Pancreas (tissue), 10 donors: Measurements from ENCODE around the gene FPR3. TPM values are rescaled to one million over a fixed set of nuclear protein-coding genes. Genes with fewer than 3 reads are reported as not detected.
"Not testable (repeated sequence)": the region's sequence is repeated elsewhere in the genome, so short reads cannot be mapped to it uniquely, and the experiment has no call there.

Source experiments
- ATAC-seq, 4 donors: fragments of 200-7000 bp; cut with Tn5 transposase; one replicate each; pipeline versions ENCODE4 v1.8.0 to v1.9.1; 2020; ENCODE audit warnings: mild to moderate bottlenecking in 4 of 4, moderate library complexity in 4 of 4
- DNase-seq, 6 donors: peaks; one replicate each; pipeline ENCODE4 v3.0.0-alpha.2; 2020
- FAIRE-seq: peaks from 2 replicates; lab custom pipeline; 2012; peaks lifted over from hg19 to GRCh38; lab: Jason Lieb, UNC
- H3K27ac ChIP-seq, 4 donors: fragments of 200-600 bp; sonication (generic); 1 replicate in 3 of 4; 2 replicates in 1 of 4; pipeline versions ENCODE4 v1.5.0 to v1.8.0; 2020
- H3K27me3 ChIP-seq, 4 donors: fragments of 200-600 bp; one replicate each; pipeline ENCODE4 v1.8.0; 2021
- H3K36me3 ChIP-seq, 3 donors: fragments of 200-600 bp; sonication (generic) in 1 of 3; one replicate each; pipeline versions ENCODE4 v1.5.0 to v1.8.0; 2020 to 2021
- H3K4me1 ChIP-seq, 3 donors: fragments of 200-600 bp; one replicate each; pipeline ENCODE4 v1.8.0; 2021
- H3K4me3 ChIP-seq, 4 donors: fragments of 200-600 bp; sonication (generic) in 2 of 4; one replicate each; pipeline versions ENCODE4 v1.5.0 to v1.8.0; 2020 to 2021
- H3K9me3 ChIP-seq, 4 donors: fragments of 200-600 bp; one replicate each; pipeline ENCODE4 v1.8.0; 2021
- CTCF ChIP-seq, 4 donors: fragments of 200-600 bp; sonication (generic) in 3 of 4; IDR thresholded peaks; one replicate each; pipeline versions ENCODE4 v1.5.0 to v1.8.0; 2021; ENCODE audit warnings: antibody characterized with exemption in 4 of 4
- WGBS, 2 donors: extraction: QIAGEN DNeasy Blood & Tissue Kit; methylation state at CpG; one replicate each; pipeline ENCODE4 v1.1.7; 2013; 5-methylcytosine and 5-hydroxymethylcytosine counted together
- intact Hi-C, 3 donors: fragments of 100-400 bp; cut with DNase I; formaldehyde crosslinking; loops; one replicate each; pipeline versions ENCODE4 v1.11.1 to v1.14.2; 2022
- polyA plus RNA-seq, 2 donors: library from polyadenylated mRNA; stranded (reverse); fragments of 200-250 nt; gene quantifications; one replicate each; pipeline ENCODE4 v1.2.3, GENCODE V29; 2013
- total RNA-seq, 6 donors: library from RNA; stranded (reverse); fragmentation: NEBNext Ultra II Directional in 4 of 6; extraction: Animal tissue kit (Norgen Biotek cat#: 25700) in 4 of 6; gene quantifications; one replicate each; pipeline versions ENCODE4 v1.2.1 to v1.2.4, GENCODE V29; 2021 to 2023
- donor health status: healthy with polysubstance abuse.
- donor health status: DM: no; HTN: no; CAD: no; lungs with moderate emphysema.
- donor health status: DM: no; HTN: no; CAD: no.
- donor health status: control.
- donor health status: control.
- donor health status: Bipolar disorder and iron deficiency.
- donor health status: DM: yes; HTN: yes; CAD: no.
- donor health status: DM: no; HTN: no; CAD: no.
- donor health status: DM: no; HTN: no; CAD: no.
- donor health status: DM: yes; HTN: yes; CAD: no.

The FPR3 gene
- total and polyA plus RNA-seq, 8 donors: 0.32 to 10.4 (median 0.62) TPM

DNA sequence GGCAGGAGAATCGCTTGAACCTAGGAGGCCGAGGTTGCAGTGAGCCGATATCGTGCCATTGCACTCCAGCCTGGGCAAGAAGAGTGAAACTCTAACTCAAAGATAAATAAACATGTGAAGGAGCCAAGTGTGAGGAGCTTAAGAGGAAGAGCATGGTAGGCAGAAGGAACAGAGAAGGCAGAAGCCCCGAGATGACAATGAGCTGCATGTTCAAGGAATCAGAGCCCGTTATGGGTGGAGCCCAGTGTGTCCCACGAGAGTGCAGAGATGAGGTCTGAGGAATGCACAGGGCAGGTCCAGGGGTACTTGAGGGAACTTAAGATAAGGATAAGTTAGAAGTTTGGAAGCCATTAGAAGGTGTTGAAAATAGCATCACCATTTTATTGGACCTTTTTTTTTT is 33.3 kb upstream of the FPR3 start:
- intact Hi-C loops: no loop called here
- ATAC-seq (no peak), FAIRE-seq (no peak), DNase-seq (no peak)
- H3K36me3 ChIP-seq: no peaks in the 10 kb centered on the region
- H3K27me3 ChIP-seq: no peaks in the 10 kb centered on the region
- 60 to 70% methylated on average over 7 of the region's 7 CpGs for WGBS, 2 donors
- no peaks in the 10 kb centered on the region for H3K9me3 ChIP-seq
- no peaks in the 10 kb centered on the region for H3K4me1 ChIP-seq
- no peak overlapping the region for H3K27ac ChIP-seq
- H3K4me3 ChIP-seq: no peak overlapping the region
- no peak for TF ChIP-seq CTCF (IDR thresholded peaks at IDR 0.05)

GRCh38 chr19:51765086-51765485 is 29.9 kb upstream of the FPR3 start:
- H3K27ac ChIP-seq: no peak overlapping the region
- no peaks in the 10 kb centered on the region for H3K9me3 ChIP-seq
- DNase-seq (no peak), FAIRE-seq (no peak), ATAC-seq (no peak)
- no peaks in the 10 kb centered on the region for H3K36me3 ChIP-seq
- H3K4me3 ChIP-seq: no peak overlapping the region
- intact Hi-C loops: no loop called here
- no peaks in the 10 kb centered on the region for H3K4me1 ChIP-seq
- no peak for TF ChIP-seq CTCF (IDR thresholded peaks at IDR 0.05)
- 27 to 40% methylated on average over 5 of the region's 5 CpGs for WGBS, 2 donors
- no peaks in the 10 kb centered on the region for H3K27me3 ChIP-seq

DNA sequence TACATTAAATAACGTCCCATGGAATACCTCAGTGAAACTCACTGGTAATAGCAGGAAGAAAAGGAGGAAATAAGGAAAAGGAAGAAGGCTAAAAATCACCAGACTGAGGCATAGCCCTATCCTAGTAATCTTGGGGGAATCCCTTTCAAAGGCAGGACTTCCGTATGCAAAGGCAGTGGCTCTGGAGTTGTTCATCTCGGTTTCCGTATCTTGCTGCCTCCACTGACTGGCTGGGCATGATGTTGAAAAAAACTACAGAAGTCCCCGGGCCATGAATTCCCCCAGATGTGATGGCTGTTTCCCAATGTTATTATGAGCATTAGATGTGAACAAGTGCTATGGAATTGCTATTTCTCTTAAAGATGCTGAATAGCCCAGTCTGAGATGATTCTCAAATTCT is 28.5 kb upstream of the FPR3 start:
- H3K4me3 ChIP-seq: no peak overlapping the region
- no peak for ATAC-seq

DNA sequence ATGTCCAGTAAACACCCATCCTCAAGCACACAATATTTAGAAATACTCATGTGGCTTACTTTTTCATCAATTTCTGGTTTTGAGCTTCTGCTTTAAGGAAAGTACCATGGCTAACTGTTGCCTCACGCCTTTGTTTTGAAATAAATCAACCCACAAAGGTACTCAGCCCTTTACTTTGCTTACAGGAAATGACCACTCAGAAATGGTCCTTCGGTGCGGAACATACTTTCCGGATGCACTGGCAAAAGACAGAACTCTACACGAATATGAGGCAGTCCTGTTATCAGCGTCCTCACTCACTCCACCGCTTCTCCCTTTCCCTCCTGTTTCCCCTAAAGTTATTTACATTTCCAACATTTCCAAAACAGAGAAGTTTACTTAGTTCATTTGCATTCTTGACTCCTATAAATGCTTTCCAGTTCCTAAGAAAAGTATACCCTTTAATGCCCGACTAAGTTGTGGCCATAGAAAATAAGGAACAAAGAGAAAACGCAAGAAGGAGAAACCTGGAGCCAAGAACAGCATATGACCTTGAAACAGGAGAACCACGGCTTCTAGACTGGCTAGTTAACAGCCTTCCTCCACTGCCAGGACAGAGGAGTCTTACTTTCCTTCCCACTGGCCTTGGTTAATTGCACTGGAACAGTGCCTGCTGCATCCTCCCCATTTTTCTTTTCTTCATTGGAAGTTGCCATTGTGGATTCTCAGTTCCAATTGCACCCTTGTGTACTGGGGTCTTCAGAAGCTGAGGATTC is 23.4 kb upstream of the FPR3 start:
- no peak for DNase-seq
- Histone ChIP-seq H3K27me3 (peaks cover 0 to 5% (median 0%) of the 10 kb centered on the region in 4 donors), H3K27ac (no peak overlapping the region), H3K4me3 (no peak overlapping the region), H3K36me3 (no peaks in the 10 kb centered on the region), H3K9me3 (no peaks in the 10 kb centered on the region), H3K4me1 (no peaks in the 10 kb centered on the region)
- TF ChIP-seq CTCF (IDR thresholded peaks at IDR 0.05): no peak
- ATAC-seq: peak in 1 of 4 donors; percentile 30
- intact Hi-C loops: no loop called here
- FAIRE-seq: no peak
- WGBS, 2 donors: 37 to 54% methylated on average over 10 of the region's 10 CpGs

More for the DNA sequence above, 28.5 kb upstream of the FPR3 start:
- H3K27ac ChIP-seq: no peak overlapping the region
- H3K27me3 ChIP-seq: no peaks in the 10 kb centered on the region
- no peak for TF ChIP-seq CTCF (IDR thresholded peaks at IDR 0.05)
- no peaks in the 10 kb centered on the region for H3K9me3 ChIP-seq
- intact Hi-C loops: no loop called here
- WGBS, 2 donors: 43 to 64% methylated on average over 5 of the region's 5 CpGs
- H3K36me3 ChIP-seq: no peaks in the 10 kb centered on the region
- DNase-seq: no peak
- no peaks in the 10 kb centered on the region for H3K4me1 ChIP-seq
- no peak for FAIRE-seq

DNA sequence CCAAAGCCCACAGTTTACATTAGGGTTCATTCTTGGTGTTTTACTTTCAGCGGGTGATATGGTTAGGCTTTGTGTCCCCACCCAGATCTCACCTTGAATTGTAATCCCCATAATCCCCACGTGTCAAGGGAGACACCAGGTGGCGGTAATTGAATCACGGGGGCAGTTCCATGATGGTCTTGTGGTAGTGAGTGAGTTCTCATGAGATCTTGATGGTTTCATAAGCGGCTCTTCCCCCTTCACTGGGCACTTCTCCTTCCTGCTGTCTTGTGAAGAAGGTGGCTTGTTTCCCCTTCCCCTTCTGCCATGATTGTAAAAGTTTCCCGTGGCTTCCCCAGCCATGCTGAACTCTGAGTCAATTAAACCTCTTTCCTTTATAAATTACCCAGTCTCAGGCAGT is 22.0 kb upstream of the FPR3 start:
- no peak for FAIRE-seq

DNA sequence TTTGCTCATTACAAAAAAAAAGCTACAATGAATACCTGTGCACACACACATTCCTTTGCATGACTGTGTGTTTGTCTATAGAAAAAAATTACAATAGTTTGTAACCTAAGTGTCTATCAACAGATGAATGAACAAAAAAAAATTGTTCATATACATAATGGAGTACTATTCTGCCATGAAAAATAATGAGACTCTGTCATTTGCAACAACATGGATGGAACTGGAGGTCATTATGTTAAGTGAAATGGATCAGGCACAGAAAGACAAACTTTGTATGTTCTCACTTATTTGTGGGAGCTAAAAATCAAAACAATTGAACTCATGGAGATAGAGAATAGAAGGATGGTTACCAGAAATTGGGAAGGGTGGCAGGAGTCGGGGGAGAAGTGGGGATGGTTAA is 18.4 kb upstream of the FPR3 start:
- ATAC-seq, H3K9me3 ChIP-seq, DNase-seq, H3K36me3 ChIP-seq, H3K27me3 ChIP-seq, intact Hi-C loops, H3K4me1 ChIP-seq, H3K4me3 ChIP-seq, FAIRE-seq, H3K27ac ChIP-seq: not testable (repeated sequence)
- 63 to 80% methylated on average over 1 of the region's 1 CpG for WGBS, 2 donors

More for the DNA sequence above, 22.0 kb upstream of the FPR3 start:
- intact Hi-C loops: no loop called here
- H3K27ac ChIP-seq: no peak overlapping the region
- no peak for DNase-seq
- no peak for TF ChIP-seq CTCF (IDR thresholded peaks at IDR 0.05)
- H3K9me3 ChIP-seq: no peaks in the 10 kb centered on the region
- ATAC-seq: no peak
- no peak overlapping the region for H3K4me3 ChIP-seq
- peaks cover 0 to 5% (median 0%) of the 10 kb centered on the region in 4 donors for H3K27me3 ChIP-seq
- no peaks in the 10 kb centered on the region for H3K36me3 ChIP-seq
- H3K4me1 ChIP-seq: no peaks in the 10 kb centered on the region
- WGBS, 2 donors: 44 to 49% methylated on average over 6 of the region's 6 CpGs
